Esophagus muscularis mucosa (tissue), 4 donors: ENCODE data around the gene PRRG1. TPM values are rescaled to one million over a fixed set of nuclear protein-coding genes. Genes with fewer than 3 reads are reported as not detected.

Experiments
- DNase-seq: peaks from one replicate; pipeline ENCODE4 v3.0.0-alpha.2; 2017; ENCODE audit errors: extremely low spot score
- H3K27ac ChIP-seq, 4 donors: fragments of 200-600 bp; sonication (generic); replicated peaks in 1 of 4; 1 replicate in 3 of 4; 2 replicates in 1 of 4; pipeline ENCODE4 v1.5.1; 2016 to 2019; ENCODE audit warnings: mild to moderate bottlenecking in 1 of 4
- H3K27me3 ChIP-seq, 4 donors: fragments of 200-600 bp; sonication (generic); one replicate each; pipeline versions ENCODE4 v1.5.1 to v1.6.0; 2016 to 2019
- H3K36me3 ChIP-seq, 4 donors: fragments of 200-600 bp; sonication (generic); one replicate each; pipeline ENCODE4 v1.5.1; 2016 to 2019
- H3K4me1 ChIP-seq, 4 donors: fragments of 200-600 bp; sonication (generic); one replicate each; pipeline ENCODE4 v1.5.1; 2016 to 2019
- H3K4me3 ChIP-seq, 4 donors: fragments of 200-600 bp; sonication (generic); 1 replicate in 2 of 4; 2 replicates in 2 of 4; pipeline ENCODE4 v1.5.1; 2016 to 2019; ENCODE audit warnings: mild to moderate bottlenecking in 4 of 4, moderate library complexity in 1 of 4
- H3K9me3 ChIP-seq, 4 donors: fragments of 200-600 bp; sonication (generic); 1 replicate in 3 of 4; 2 replicates in 1 of 4; pipeline ENCODE4 v1.5.1; 2016 to 2019
- EP300 ChIP-seq: sonication (generic); formaldehyde crosslinking; IDR thresholded peaks from one replicate; pipeline ENCODE4 v1.6.1; 2017; ENCODE audit warnings: antibody characterized with exemption
- POLR2A ChIP-seq: fragments of 450-650 bp; IDR thresholded peaks from one replicate; pipeline ENCODE4 v1.6.1; 2017; ENCODE audit warnings: antibody characterized with exemption, moderate library complexity, mild to moderate bottlenecking, low read depth
- POLR2AphosphoS5 ChIP-seq, 2 donors: sonication (generic); formaldehyde crosslinking; IDR thresholded peaks; one replicate each; pipeline ENCODE4 v1.6.1; 2017; ENCODE audit warnings: antibody characterized with exemption in 2 of 2
- WGBS: methylation state at CpG from one replicate; pipeline ENCODE4 v1.1.5; 2018; 5-methylcytosine and 5-hydroxymethylcytosine counted together
- intact Hi-C: fragments of 100-400 bp; cut with DNase I; formaldehyde crosslinking; loops from one replicate; pipeline ENCODE4 v1.15.1; 2023
- total RNA-seq, 4 donors: library from RNA; depleted of rRNA; stranded (reverse); fragments of >200 nt; gene quantifications; one replicate each; pipeline versions ENCODE4 v1.1.0 to v1.2.1, GENCODE V29; 2016
- TF ChIP-seq, protein P1 (sequence below), 3 experiments: fragments of 200-600 bp in 2 of 3; fragments of 450-650 bp in 1 of 3; sonication (generic) in 2 of 3; IDR thresholded peaks; one replicate each; pipeline ENCODE4 v1.5.1; 2017 to 2019; ENCODE audit warnings: antibody characterized with exemption in 3 of 3, mild to moderate bottlenecking in 2 of 3, moderate library complexity in 1 of 3

The PRRG1 gene
- total RNA-seq, 4 donors from 2014 or later: 4.5 to 7.1 (median 5.1) TPM

DNA sequence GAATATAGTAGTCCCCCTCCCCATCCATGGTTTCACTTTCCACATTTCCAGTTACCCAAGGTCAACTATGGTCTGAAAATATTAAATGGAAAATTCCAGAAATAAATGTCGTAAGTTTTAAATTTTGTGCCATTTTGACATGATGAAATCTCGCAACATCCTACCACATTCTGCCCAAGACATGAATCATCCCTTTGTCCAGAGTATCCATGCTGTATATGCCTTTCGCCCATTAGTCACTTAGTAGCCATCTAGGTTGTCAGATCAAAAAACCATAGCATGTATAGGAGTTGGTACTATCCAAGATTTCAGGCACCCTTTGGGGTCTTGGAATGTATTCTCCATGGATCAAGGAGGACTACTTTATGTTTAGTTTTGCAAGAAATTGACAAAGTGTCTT, 8.3 kb downstream of the PRRG1 start:
- H3K4me3 ChIP-seq: no peak overlapping the region
- no peaks in the 10 kb centered on the region for H3K27me3 ChIP-seq
- H3K9me3 ChIP-seq: peaks cover 0 to 8% (median 0%) of the 10 kb centered on the region in 4 donors
- H3K36me3 ChIP-seq: no peaks in the 10 kb centered on the region
- no peaks in the 10 kb centered on the region for H3K4me1 ChIP-seq
- 85% methylated on average over 3 of the region's 3 CpGs for WGBS
- no peak for DNase-seq
- H3K27ac ChIP-seq: no peak overlapping the region
- TF ChIP-seq POLR2A: no peak
- intact Hi-C loops: no loop called here

DNA sequence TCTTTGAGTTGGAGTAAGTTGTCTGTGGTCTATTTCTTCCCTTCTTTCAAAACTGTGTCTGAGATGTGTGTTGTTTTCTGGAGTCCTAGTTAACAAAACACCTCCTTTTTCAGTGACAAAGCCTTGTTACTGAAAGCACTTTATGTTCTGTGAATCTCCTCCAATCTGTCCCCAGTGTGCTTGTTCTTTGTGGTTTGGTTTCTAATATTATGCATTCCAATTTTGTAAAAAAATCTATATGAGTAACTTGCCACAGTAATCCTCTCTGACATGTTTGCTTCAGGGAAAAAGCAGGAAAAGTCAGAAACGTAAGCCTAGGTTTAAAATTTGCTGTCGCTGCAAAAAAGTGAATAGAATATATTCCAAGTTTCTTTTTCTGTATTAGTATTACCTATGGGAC, 12.4 kb downstream of the PRRG1 start:
- intact Hi-C loops: no loop called here
- H3K27me3 ChIP-seq: no peaks in the 10 kb centered on the region
- WGBS: 52% methylated on average over 2 of the region's 2 CpGs
- H3K4me1 ChIP-seq: no peaks in the 10 kb centered on the region
- H3K4me3 ChIP-seq: no peak overlapping the region
- H3K36me3 ChIP-seq: no peaks in the 10 kb centered on the region
- H3K27ac ChIP-seq: no peak overlapping the region
- peaks cover 0 to 8% (median 0%) of the 10 kb centered on the region in 4 donors for H3K9me3 ChIP-seq
- DNase-seq: no peak
- TF ChIP-seq, protein P1, sequence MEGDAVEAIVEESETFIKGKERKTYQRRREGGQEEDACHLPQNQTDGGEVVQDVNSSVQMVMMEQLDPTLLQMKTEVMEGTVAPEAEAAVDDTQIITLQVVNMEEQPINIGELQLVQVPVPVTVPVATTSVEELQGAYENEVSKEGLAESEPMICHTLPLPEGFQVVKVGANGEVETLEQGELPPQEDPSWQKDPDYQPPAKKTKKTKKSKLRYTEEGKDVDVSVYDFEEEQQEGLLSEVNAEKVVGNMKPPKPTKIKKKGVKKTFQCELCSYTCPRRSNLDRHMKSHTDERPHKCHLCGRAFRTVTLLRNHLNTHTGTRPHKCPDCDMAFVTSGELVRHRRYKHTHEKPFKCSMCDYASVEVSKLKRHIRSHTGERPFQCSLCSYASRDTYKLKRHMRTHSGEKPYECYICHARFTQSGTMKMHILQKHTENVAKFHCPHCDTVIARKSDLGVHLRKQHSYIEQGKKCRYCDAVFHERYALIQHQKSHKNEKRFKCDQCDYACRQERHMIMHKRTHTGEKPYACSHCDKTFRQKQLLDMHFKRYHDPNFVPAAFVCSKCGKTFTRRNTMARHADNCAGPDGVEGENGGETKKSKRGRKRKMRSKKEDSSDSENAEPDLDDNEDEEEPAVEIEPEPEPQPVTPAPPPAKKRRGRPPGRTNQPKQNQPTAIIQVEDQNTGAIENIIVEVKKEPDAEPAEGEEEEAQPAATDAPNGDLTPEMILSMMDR (IDR thresholded peaks at IDR 0.05): no peak
- TF ChIP-seq POLR2AphosphoS5 (IDR thresholded peaks at IDR 0.05) (no peak), EP300 (no peak), POLR2A (no peak)

DNA sequence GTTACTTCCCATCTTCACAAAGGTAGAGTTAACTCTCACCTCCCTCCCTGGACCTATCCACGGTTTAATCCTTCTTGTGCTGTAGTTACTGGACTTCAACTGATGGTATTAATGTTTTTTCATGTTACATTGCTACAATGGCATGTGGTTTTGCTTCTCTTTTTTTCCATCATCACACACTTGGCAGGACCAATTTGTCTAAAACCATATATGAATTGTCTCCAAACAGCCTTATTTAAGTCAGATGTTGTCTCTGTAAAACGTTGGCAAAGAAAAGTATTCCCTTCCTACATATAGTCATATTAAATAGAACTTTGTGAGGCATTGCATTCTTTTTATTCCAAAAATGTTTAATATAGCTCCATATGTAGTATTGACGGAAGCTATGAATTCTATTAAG, 15.5 kb downstream of the PRRG1 start:
- H3K27me3 ChIP-seq: no peaks in the 10 kb centered on the region
- H3K4me1 ChIP-seq: peaks cover 0 to 3% (median 0%) of the 10 kb centered on the region in 4 donors
- DNase-seq: no peak
- no peak overlapping the region for H3K27ac ChIP-seq
- intact Hi-C loops: no loop called here
- H3K9me3 ChIP-seq: peaks cover 0 to 6% (median 0%) of the 10 kb centered on the region in 4 donors
- H3K36me3 ChIP-seq: no peaks in the 10 kb centered on the region
- TF ChIP-seq EP300 (no peak), POLR2A (no peak), POLR2AphosphoS5 (IDR thresholded peaks at IDR 0.05) (no peak)
- TF ChIP-seq, protein P1 (IDR thresholded peaks at IDR 0.05): no peak
- WGBS: 65% methylated on average over 3 of the region's 3 CpGs
- no peak overlapping the region for H3K4me3 ChIP-seq

DNA sequence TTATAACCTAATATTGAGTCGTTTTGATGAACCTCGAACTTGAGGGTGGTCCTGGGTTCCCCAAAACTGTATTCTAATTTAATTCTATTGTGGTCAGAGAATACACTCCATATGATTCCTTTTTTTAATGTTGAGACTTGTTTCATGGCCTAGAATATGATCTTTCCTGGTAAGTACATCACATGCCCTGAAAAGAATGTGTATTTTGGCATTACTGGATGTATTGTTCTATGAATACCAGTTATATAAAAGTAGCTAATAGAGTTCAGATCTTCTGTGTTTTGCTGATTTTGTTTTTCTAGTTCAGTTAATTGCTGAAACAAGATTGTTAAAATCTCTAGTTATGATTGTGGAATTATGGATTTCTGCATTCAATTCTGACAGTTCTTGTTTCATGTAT, 18.8 kb downstream of the PRRG1 start:
- Histone ChIP-seq H3K27ac (no peak overlapping the region), H3K27me3 (no peaks in the 10 kb centered on the region), H3K4me1 (peaks cover 0 to 3% (median 0%) of the 10 kb centered on the region in 4 donors), H3K36me3 (no peaks in the 10 kb centered on the region), H3K9me3 (no peaks in the 10 kb centered on the region), H3K4me3 (no peak overlapping the region)
- WGBS: 71% methylated on average over 2 of the region's 2 CpGs
- intact Hi-C loops: no loop called here
- TF ChIP-seq EP300: no peak
- TF ChIP-seq, protein P1 (IDR thresholded peaks at IDR 0.05): no peak
- no peak for TF ChIP-seq POLR2A
- TF ChIP-seq POLR2AphosphoS5 (IDR thresholded peaks at IDR 0.05): no peak
- DNase-seq: no peak

DNA sequence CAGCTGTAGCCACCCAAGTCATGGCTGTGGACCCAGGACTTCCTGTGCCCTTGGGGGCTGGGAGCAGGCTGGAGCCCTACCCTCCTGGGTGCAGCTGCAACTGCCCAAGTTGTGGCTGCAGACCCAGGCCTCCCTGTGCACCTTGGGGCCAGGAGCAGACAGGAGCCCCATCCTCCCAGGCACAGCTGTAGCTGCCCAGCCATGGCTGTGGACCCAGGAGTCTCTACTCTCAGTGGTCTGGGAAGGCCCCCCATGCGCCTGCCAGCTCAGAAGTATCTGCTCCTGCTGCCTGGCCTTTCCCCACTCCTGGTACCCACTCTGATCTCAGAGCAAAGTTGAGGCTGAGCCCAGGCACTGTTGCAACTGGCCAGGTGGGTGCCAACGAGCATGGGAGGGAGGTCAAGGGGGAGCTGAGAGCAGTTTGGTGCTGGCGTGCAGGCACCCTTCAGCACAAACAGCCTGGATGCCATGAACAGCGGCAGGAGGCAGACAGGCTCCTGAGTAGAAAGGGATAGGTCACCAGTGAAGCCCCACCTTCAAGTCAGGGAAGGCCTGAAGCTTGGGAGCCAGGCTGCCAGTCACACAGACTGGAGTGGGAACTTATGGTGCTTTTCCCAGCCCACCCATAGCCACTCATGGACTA, 21.5 kb downstream of the PRRG1 start:
- Histone ChIP-seq H3K36me3 (no peaks in the 10 kb centered on the region), H3K4me1 (peaks cover 0 to 3% (median 0%) of the 10 kb centered on the region in 4 donors), H3K27ac (no peak overlapping the region), H3K9me3 (no peaks in the 10 kb centered on the region), H3K27me3 (no peaks in the 10 kb centered on the region), H3K4me3 (no peak overlapping the region)
- intact Hi-C loops: no loop called here
- TF ChIP-seq, protein P1 (IDR thresholded peaks at IDR 0.05): no peak
- TF ChIP-seq POLR2A: no peak
- no peak for TF ChIP-seq POLR2AphosphoS5 (IDR thresholded peaks at IDR 0.05)
- TF ChIP-seq EP300: no peak
- no peak for DNase-seq
- 89% methylated on average over 3 of the region's 4 CpGs for WGBS
